GM18951 (cell line): ENCODE data around the gene DNAH17.

Experiments
- POLR2A ChIP-seq: IDR thresholded peaks from 4 replicates; pipeline ENCODE4 v1.6.1; 2011; ENCODE audit warnings: mild to moderate bottlenecking; ENCODE audit not compliant: insufficient read length, insufficient read depth; ENCODE audit errors: extremely low read depth
- in situ Hi-C: fragments of 300-500 bp; cut with MboI; formaldehyde crosslinking; loops from one replicate; pipeline ENCODE4 v1.12.0; 2022; ENCODE audit warnings: low sequenced_read_pairs, mixed read lengths, inconsistent platforms; ENCODE audit not compliant: unreplicated experiment

DNAH17 gene

GRCh38 chr17:78434455-78435329 is 142.5 kb downstream of the DNAH17 start:
- TF ChIP-seq POLR2A, result no peak

GRCh38 chr17:78433780-78434335 is 143.3 kb downstream of the DNAH17 start:
- no peak for TF ChIP-seq POLR2A
- in situ Hi-C loops, result no loop called here

More at GRCh38 chr17:78434455-78435329, 142.5 kb downstream of the DNAH17 start:
- in situ Hi-C loops, result no loop called here

DNA sequence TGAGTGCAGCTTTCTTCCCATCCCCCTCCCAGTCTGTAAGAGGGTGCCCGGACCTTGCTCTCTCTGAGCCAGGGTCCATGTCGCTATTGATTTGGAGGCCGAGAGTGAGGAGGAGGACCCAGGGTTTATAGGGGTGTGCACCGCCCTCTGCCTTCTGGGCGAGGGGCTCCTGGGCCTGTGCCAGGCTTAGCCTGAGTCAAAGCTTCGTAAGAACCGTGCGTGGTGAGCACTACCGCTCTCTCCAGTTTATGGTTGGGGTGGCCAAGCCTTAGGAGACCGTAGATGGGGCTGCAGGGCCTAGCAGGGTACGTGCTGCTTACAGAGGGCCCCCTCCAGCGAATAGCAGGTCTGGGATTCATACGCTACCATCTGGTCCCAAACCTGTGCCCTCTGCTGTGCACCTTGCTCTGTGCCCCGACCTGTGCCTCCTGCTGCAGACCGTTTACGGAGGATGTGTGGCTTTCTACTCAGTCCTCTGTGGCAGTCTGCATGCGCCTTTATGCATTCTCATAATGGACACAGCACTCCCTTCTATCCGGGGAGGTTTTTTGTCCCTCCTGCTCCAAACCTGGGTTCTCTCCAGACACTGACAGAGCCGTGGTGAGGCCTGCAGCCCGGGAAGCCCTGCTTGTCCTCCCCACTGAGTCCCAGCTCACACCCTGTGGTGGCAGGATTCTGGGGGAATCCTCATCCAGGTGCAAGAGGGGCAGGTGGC is 144.0 kb downstream of the DNAH17 start:
- TF ChIP-seq POLR2A, result no peak
- in situ Hi-C loops, result no loop called here

- no peak for TF ChIP-seq POLR2A
- in situ Hi-C loops, result no loop called here
Observed at GRCh38 chr17:78432226-78433012, 144.8 kb downstream of the DNAH17 start.

DNA sequence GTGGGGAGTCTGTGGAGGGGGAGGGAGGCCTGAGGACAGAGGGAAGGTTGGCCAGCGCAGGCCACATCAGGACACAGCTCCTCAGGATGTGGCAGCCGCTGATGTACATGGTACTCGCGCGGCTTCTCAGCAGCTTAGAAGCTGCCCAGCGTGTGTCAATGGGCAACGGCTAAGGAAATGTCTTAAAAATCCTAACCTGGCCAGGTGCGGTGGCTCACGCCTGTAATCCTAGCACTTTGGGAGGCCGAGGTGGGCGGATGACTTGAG is 145.6 kb downstream of the DNAH17 start:
- in situ Hi-C loops, result no loop called here
- TF ChIP-seq POLR2A, result no peak

GRCh38 chr17:78430892-78431691 is 146.1 kb downstream of the DNAH17 start:
- in situ Hi-C loops, result no loop called here
- no peak for TF ChIP-seq POLR2A

- in situ Hi-C loops, result loop anchor here (10.0 kb wide), 1 partner anchor 65 kb away; the partner anchor contains the start of gene SOCS3
- TF ChIP-seq POLR2A, result no peak
Observed at GRCh38 chr17:78429618-78429995, 147.6 kb downstream of the DNAH17 start.

DNA sequence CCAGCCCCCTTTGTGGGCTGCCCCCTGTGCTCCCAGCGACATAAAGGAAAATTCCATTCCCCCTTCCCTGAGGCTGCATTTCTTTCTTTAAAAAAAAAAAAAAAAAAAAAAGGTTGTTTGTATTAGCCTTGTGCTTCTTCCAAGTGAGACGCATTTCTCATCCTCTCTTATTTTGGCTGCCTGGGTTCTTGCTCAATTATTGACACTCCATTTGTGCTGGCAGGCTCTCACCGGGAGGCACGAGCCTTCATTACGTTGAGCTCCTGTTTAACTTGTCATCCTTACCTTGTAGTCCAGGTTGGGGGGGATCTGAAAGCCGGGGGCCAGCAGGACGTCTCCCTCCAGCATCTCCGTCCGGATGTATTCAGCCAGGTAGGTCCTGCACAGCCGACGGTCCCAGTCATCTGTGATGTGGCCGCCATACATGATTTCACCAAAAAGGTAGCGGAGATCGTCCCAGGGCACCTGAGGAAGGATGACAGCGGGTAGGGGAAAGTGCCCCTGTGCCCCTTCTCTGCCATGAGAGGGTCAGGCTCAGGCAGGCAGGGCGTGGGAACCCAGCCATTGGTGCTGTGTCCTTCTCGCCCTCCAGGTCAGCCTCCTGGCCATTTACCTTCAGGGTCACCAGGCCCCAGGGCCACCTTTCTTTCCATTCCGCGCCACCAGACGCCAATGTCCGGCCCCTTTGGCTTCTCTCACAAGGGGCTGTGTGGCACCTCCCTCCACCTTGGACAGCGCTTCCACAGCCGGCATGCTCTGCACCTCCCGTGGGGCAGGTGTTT is 148.2 kb downstream of the DNAH17 start:
- in situ Hi-C loops, result loop anchor here (10.0 kb wide), 1 partner anchor 64 kb away; the partner anchor contains the start of gene SOCS3
- TF ChIP-seq POLR2A, result no peak

GRCh38 chr17:78428025-78428575 is 149.1 kb downstream of the DNAH17 start:
- in situ Hi-C loops, result loop anchor here (10.0 kb wide), 1 partner anchor 63 kb away; the partner anchor contains the start of gene SOCS3
- TF ChIP-seq POLR2A, result no peak

DNA sequence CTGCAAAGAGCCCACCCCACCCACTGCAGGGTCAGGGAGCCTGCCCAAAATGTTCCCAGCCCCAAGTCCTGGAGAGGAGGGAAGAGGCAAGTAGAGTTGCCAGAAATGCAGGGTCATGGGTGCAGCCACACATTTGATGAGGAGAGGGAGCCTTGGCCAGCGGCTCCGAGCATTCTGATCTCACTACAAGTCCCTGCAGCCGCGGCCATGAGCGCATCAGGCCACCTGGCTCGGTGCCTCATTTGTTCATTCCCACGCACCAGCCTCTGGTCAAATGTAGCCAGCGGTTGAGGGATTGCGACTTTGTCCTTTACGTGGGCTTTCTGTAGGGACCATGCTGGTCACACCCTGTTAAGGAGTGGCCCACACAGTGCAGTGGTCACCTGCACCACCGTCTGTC is 150.1 kb downstream of the DNAH17 start:
- TF ChIP-seq POLR2A, result no peak
- in situ Hi-C loops, result loop anchor here (10.0 kb wide), 1 partner anchor 62 kb away; the partner anchor contains the start of gene SOCS3

- TF ChIP-seq POLR2A, result no peak
- in situ Hi-C loops, result loop anchor here (10.0 kb wide), 1 partner anchor 62 kb away; the partner anchor contains the start of gene SOCS3
Observed at GRCh38 chr17:78426293-78426879, 150.8 kb downstream of the DNAH17 start.

DNA sequence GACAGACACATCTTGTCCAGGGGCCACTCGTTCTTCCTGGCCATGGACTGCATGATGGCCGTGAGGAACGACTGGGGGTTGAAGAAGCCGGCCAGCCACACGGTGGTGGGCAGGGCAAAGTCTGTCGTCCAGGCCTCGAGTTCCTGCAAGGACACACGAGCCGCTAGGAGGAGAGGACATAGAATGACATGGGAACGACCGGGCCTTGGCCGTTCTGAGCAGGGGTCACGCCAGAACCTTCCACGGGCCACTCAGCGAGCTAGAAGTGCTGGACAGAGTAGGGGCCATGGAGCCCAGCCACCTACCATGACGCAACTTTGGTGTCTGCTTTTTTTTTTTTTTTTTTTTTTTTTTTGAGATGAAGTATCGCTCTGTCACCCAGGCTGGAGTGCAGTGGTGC is 151.8 kb downstream of the DNAH17 start:
- TF ChIP-seq POLR2A, result no peak
- in situ Hi-C loops, result loop anchor here (10.0 kb wide), 1 partner anchor 61 kb away; the partner anchor contains the start of gene SOCS3
